ENCODE data around the gene PNKD. TPM values are rescaled to one million over a fixed set of nuclear protein-coding genes. Genes with fewer than 3 reads are reported as not detected.

The PNKD gene
- total and polyA plus RNA-seq, 4 donors, result 26.9 to 108 (median 65.7) TPM

DNA sequence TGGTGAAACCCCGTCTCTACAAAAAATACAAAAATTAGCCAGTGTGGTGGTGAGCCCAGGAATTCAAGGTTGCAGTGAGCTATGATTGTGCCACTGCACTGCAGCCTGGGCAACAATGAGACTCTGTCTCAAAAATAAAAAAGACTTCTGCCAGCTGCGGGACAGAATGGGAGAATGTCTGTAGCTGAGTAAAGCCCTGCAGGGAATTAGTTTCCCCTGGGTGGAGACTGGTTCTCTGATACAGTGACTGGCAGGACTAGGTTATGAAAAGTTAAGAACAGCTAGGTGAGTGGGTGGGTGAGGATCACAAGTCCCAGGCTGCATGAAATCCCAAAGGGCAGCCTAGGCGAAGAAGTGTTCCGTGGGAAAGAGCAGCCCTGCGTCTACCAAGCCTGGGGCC lies 72.5 kb downstream of the PNKD start:
- peak overlapping the region in 1 of 2 donors; percentile 73 for H3K27ac ChIP-seq (ENCODE audit: low read depth in 1 of 2, low read length in 2 of 2)
- intact Hi-C loops (cut with DNase I), result no loop called here
- ATAC-seq (ENCODE audit: low FRiP score), result no peak
- no peaks in the 10 kb centered on the region for H3K27me3 ChIP-seq (ENCODE audit: control insufficient read depth in 1 of 2, insufficient read depth in 2 of 2, low read length in 1 of 2)
- H3K36me3 ChIP-seq (ENCODE audit: control insufficient read depth in 1 of 2, insufficient read depth in 2 of 2, low read length in 1 of 2), result no peaks in the 10 kb centered on the region
- 23 to 25% methylated on average over 5 of the region's 5 CpGs for WGBS, 2 donors
- no peak for DNase-seq
- no peak overlapping the region for H3K4me3 ChIP-seq (ENCODE audit: low read length in 2 of 2)
- no peaks in the 10 kb centered on the region for H3K9me3 ChIP-seq (ENCODE audit: control insufficient read depth, low read length)
- H3K4me1 ChIP-seq (ENCODE audit: control insufficient read depth in 1 of 2, insufficient read depth in 2 of 2, low read length in 2 of 2), result peaks cover 2 to 6% of the 10 kb centered on the region in 2 donors

DNA sequence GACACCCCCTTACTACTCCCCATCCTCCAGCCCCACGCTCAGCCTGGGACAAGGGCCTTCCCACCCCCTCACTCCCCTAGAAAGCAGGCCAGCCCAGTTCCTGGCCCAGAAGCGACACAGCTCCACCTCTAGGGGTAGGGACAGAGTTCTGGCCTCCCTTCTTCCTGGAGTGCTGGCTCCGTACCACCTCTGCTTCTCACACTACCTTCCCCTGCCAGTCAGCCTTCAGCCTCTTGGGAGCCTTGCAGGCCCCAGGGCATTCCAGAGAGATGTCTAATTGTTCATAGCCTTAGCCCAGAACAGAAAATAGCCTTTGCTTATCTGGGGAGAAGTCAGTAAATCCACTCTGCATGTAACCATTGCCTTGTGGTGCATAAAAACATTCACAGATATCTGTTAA lies 73.3 kb downstream of the PNKD start:
- WGBS, 2 donors, result 3 to 5% methylated on average over 2 to 3 of the region's 3 CpGs
- Histone ChIP-seq H3K4me1 (ENCODE audit: control insufficient read depth in 1 of 2, insufficient read depth in 2 of 2, low read length in 2 of 2) (peaks cover 2 to 6% of the 10 kb centered on the region in 2 donors), H3K27ac (ENCODE audit: low read depth in 1 of 2, low read length in 2 of 2) (peak overlapping the region in 1 of 2 donors; percentile 73), H3K27me3 (ENCODE audit: control insufficient read depth in 1 of 2, insufficient read depth in 2 of 2, low read length in 1 of 2) (no peaks in the 10 kb centered on the region), H3K9me3 (ENCODE audit: control insufficient read depth, low read length) (no peaks in the 10 kb centered on the region), H3K36me3 (ENCODE audit: control insufficient read depth in 1 of 2, insufficient read depth in 2 of 2, low read length in 1 of 2) (no peaks in the 10 kb centered on the region), H3K4me3 (ENCODE audit: low read length in 2 of 2) (no peak overlapping the region)
- ATAC-seq (ENCODE audit: low FRiP score), result peak; percentile 79
- peak; percentile 83 to 87 for DNase-seq
- intact Hi-C loops (cut with DNase I), result no loop called here

DNA sequence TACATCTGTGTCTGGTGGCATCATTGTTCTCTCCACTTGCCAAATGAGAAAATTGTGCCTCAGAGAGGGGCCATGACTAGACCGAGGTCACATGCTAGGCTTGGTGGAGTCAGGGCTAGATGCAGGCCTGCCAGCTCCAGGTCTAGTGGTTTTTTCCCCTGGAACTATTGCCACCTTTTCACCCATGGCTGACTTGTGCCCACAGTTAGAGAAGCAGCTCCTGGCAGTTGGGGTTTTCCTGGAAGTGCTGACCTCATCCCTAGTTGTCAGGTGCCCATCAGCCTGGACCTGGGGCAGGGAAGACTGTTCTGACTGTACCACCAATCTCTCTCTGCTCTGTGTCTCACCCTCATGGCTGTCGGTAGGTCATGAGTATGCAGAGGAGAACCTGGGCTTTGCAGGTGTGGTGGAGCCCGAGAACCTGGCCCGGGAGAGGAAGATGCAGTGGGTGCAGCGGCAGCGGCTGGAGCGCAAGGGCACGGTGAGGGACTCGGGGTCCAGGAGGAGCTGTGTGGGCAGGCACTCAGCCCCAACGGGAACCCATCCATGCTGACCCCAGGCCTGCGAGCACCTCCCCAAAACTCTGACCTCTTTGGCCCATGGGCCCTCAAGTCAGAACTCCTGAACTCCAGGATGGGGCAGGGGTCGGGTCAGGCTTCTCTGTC lies 73.9 kb downstream of the PNKD start:
- H3K27ac ChIP-seq (ENCODE audit: low read depth in 1 of 2, low read length in 2 of 2), result peak overlapping the region; percentile 47 to 59

DNA sequence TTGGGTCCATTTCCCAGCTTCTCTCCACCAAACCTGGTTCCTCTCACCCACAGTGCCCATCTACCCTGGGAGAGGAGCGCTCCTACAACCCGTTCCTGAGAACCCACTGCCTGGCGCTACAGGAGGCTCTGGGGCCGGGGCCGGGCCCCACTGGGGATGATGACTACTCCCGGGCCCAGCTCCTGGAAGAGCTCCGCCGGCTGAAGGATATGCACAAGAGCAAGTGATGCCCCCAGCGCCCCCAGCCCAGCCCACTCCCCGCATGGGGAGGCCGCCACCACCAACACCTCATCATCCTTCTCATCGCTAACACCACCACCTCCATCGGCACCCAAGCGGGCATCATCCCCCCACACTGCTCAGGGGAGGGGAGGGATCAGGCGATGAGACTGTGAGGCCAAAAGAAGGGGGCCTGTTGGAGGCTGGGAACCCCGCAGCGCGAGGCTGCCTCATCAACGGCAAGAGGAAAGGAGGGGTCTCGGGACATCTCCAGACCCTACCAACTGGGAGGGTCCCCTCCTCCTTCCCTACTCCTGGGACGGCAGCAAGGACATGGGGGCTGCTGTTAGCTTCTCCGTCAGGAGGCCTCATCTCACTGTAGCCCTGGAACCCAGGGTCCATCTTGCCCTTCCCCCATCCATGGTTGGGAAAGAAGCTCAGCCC lies 74.6 kb downstream of the PNKD start:
- Histone ChIP-seq H3K4me1 (ENCODE audit: control insufficient read depth in 1 of 2, insufficient read depth in 2 of 2, low read length in 2 of 2) (peaks cover 2 to 6% of the 10 kb centered on the region in 2 donors), H3K27me3 (ENCODE audit: control insufficient read depth in 1 of 2, insufficient read depth in 2 of 2, low read length in 1 of 2) (no peaks in the 10 kb centered on the region), H3K36me3 (ENCODE audit: control insufficient read depth in 1 of 2, insufficient read depth in 2 of 2, low read length in 1 of 2) (no peaks in the 10 kb centered on the region), H3K27ac (ENCODE audit: low read depth in 1 of 2, low read length in 2 of 2) (peak overlapping the region; percentile 47 to 59), H3K4me3 (ENCODE audit: low read length in 2 of 2) (no peak overlapping the region), H3K9me3 (ENCODE audit: control insufficient read depth, low read length) (no peaks in the 10 kb centered on the region)
- ATAC-seq (ENCODE audit: low FRiP score) (no peak), DNase-seq (no peak)
- intact Hi-C loops (cut with DNase I), result no loop called here
- WGBS, 2 donors, result 89 to 94% methylated on average over 22 of the region's 22 CpGs

More for the DNA sequence above, 73.9 kb downstream of the PNKD start:
- Histone ChIP-seq H3K9me3 (ENCODE audit: control insufficient read depth, low read length) (no peaks in the 10 kb centered on the region), H3K4me3 (ENCODE audit: low read length in 2 of 2) (no peak overlapping the region), H3K27me3 (ENCODE audit: control insufficient read depth in 1 of 2, insufficient read depth in 2 of 2, low read length in 1 of 2) (no peaks in the 10 kb centered on the region), H3K36me3 (ENCODE audit: control insufficient read depth in 1 of 2, insufficient read depth in 2 of 2, low read length in 1 of 2) (no peaks in the 10 kb centered on the region), H3K4me1 (ENCODE audit: control insufficient read depth in 1 of 2, insufficient read depth in 2 of 2, low read length in 2 of 2) (peaks cover 2 to 6% of the 10 kb centered on the region in 2 donors)
- 78 to 83% methylated on average over 12 of the region's 12 CpGs for WGBS, 2 donors
- no peak for DNase-seq
- peak; percentile 20 for ATAC-seq (ENCODE audit: low FRiP score)
- intact Hi-C loops (cut with DNase I), result no loop called here

DNA sequence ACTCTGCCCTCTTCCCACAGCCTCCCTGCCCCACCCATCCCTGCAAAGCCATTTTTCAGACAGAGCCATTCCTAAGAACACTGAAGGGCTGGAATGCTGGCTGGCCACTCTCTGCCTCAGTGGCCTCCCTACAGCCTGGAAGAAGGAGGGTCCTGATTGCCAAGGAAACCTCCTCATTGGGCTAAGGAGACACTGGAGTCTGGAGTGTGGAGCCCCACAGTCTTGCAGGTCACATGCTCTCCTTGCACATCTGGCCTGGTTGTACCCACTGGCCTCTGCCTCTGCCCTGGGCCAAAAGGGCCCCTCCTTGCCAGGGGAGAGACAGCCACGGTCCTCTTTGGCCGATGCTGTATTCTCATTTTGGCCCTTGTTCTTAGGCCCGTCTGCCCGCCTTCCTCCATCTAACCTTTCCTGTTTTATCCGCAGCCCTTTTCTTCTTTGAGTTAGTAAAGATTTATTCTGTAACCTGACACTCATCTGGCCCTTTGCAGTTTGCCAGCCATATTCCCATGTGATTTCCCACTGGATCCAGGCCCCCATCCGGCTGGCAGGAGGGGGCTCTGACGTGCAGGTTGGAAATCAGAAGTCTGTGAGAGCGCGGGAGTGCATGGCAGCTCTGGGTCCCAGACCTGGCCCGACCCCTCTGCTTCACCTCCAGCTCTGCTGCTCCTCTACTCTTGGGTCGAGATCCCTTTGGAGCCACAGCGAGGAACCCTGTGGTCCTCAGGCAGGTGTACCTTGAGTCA lies 75.3 kb downstream of the PNKD start:
- intact Hi-C loops (cut with DNase I), result loop anchor here in 1 of 2 donors (2.0 kb wide), 1 partner anchor 71 kb away; no protein-coding TSS in a partner anchor
- no peaks in the 10 kb centered on the region for H3K36me3 ChIP-seq (ENCODE audit: control insufficient read depth in 1 of 2, insufficient read depth in 2 of 2, low read length in 1 of 2)
- 8 to 16% methylated on average over 12 of the region's 12 CpGs for WGBS, 2 donors
- no peaks in the 10 kb centered on the region for H3K9me3 ChIP-seq (ENCODE audit: control insufficient read depth, low read length)
- no peaks in the 10 kb centered on the region for H3K27me3 ChIP-seq (ENCODE audit: control insufficient read depth in 1 of 2, insufficient read depth in 2 of 2, low read length in 1 of 2)
- H3K4me1 ChIP-seq (ENCODE audit: control insufficient read depth in 1 of 2, insufficient read depth in 2 of 2, low read length in 2 of 2), result peaks cover 2 to 6% of the 10 kb centered on the region in 2 donors
- no peak overlapping the region for H3K4me3 ChIP-seq (ENCODE audit: low read length in 2 of 2)
- peak overlapping the region in 1 of 2 donors; percentile 59 for H3K27ac ChIP-seq (ENCODE audit: low read depth in 1 of 2, low read length in 2 of 2)
- ATAC-seq (ENCODE audit: low FRiP score) (no peak), DNase-seq (no peak)

DNA sequence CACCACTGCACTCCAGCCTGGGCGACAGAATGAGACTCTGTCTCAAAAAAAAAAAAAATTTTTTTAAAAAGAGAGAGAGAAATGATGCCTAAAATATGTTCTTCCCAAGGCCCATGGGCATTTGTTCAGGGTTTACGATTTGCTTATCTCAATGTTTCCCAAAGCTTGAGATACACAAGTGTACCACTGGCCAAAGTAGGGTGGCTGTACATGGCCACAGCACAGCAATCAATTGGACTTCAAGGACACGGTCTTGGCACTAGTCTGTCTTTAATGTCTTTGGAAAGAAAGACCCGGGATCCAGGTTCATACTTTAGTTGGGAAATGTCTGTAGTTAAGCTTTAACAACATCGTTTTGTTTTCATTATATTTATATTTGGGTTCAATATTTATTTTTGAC lies 76.9 kb downstream of the PNKD start:
- ATAC-seq (ENCODE audit: low FRiP score), result no peak
- WGBS, 2 donors, result 57 to 65% methylated on average over 5 of the region's 5 CpGs
- intact Hi-C loops (cut with DNase I), result loop anchor here in 1 of 2 donors (2.0 kb wide), 1 partner anchor 72 kb away; no protein-coding TSS in a partner anchor

DNA sequence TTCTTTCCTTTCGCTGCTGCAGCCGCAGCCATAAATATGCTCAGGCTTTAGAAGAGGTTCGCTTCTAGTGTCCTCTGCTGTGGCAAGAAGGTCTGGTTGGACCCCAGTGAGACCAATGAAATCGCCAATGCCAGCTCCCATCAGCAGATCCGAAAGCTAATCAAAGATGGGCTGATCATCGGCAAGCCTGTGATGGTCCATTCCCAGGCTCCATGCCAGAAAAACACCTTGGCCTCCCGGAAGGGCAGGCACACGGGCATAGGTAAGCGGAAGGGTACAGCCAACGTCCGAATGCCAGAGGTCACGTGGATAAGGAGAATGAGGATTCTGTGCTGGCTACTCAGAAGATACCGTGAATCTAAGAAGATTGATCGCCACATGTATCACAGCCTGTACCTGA lies 83.7 kb downstream of the PNKD start:
- H3K4me1 ChIP-seq (ENCODE audit: control insufficient read depth in 1 of 2, insufficient read depth in 2 of 2, low read length in 2 of 2), result no peaks in the 10 kb centered on the region
- intact Hi-C loops (cut with DNase I), result no loop called here
- no peak overlapping the region for H3K27ac ChIP-seq (ENCODE audit: low read depth in 1 of 2, low read length in 2 of 2)
- no peaks in the 10 kb centered on the region for H3K9me3 ChIP-seq (ENCODE audit: control insufficient read depth, low read length)
- no peak for ATAC-seq (ENCODE audit: low FRiP score)
- no peaks in the 10 kb centered on the region for H3K36me3 ChIP-seq (ENCODE audit: control insufficient read depth in 1 of 2, insufficient read depth in 2 of 2, low read length in 1 of 2)
- H3K27me3 ChIP-seq (ENCODE audit: control insufficient read depth in 1 of 2, insufficient read depth in 2 of 2, low read length in 1 of 2), result no peaks in the 10 kb centered on the region
- no peak overlapping the region for H3K4me3 ChIP-seq (ENCODE audit: low read length in 2 of 2)
- peak in 1 of 2 donors; percentile 48 for DNase-seq
- WGBS, 2 donors, result 89 to 97% methylated on average over 14 of the region's 14 CpGs

More for the DNA sequence above, 76.9 kb downstream of the PNKD start:
- Histone ChIP-seq H3K9me3 (ENCODE audit: control insufficient read depth, low read length) (no peaks in the 10 kb centered on the region), H3K4me1 (ENCODE audit: control insufficient read depth in 1 of 2, insufficient read depth in 2 of 2, low read length in 2 of 2) (peaks cover 2 to 6% of the 10 kb centered on the region in 2 donors), H3K4me3 (ENCODE audit: low read length in 2 of 2) (no peak overlapping the region), H3K36me3 (ENCODE audit: control insufficient read depth in 1 of 2, insufficient read depth in 2 of 2, low read length in 1 of 2) (no peaks in the 10 kb centered on the region), H3K27ac (ENCODE audit: low read depth in 1 of 2, low read length in 2 of 2) (no peak overlapping the region), H3K27me3 (ENCODE audit: control insufficient read depth in 1 of 2, insufficient read depth in 2 of 2, low read length in 1 of 2) (no peaks in the 10 kb centered on the region)
- DNase-seq, result no peak

DNA sequence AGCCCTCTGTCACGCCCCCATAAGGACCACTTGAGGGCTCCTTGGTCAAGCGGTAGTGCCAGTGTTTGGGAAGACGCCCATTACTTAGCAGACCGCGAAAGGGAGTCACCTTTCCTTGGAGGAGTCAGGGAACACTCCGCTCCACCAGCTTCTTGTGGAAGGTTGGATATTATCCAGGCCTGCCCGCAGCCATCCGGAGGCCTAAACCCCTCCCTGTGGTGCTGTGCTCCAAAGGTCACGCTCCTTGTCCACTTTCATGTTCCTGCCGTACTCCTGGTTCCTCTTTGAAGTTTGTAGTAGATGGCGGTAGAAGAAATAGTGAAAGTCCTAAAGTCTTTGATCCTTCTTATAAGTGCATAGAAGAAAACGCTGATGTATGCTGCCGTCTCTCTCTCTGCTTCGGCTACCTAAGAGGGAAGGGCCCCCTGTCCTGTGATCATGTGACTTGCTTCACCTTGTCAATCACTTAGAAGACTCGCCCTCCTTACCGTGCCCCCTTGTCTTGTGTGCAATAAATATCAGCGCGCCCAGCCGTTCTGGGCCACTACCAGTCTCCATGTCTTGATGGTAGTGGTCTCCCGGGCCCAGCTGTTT lies 84.6 kb downstream of the PNKD start:
- intact Hi-C loops (cut with DNase I), result no loop called here
- Histone ChIP-seq H3K27ac (ENCODE audit: low read depth in 1 of 2, low read length in 2 of 2) (no peak overlapping the region), H3K4me3 (ENCODE audit: low read length in 2 of 2) (no peak overlapping the region), H3K27me3 (ENCODE audit: control insufficient read depth in 1 of 2, insufficient read depth in 2 of 2, low read length in 1 of 2) (no peaks in the 10 kb centered on the region), H3K9me3 (ENCODE audit: control insufficient read depth, low read length) (no peaks in the 10 kb centered on the region), H3K4me1 (ENCODE audit: control insufficient read depth in 1 of 2, insufficient read depth in 2 of 2, low read length in 2 of 2) (no peaks in the 10 kb centered on the region), H3K36me3 (ENCODE audit: control insufficient read depth in 1 of 2, insufficient read depth in 2 of 2, low read length in 1 of 2) (no peaks in the 10 kb centered on the region)
- WGBS, 2 donors, result 86 to 94% methylated on average over 20 of the region's 20 CpGs
- ATAC-seq (ENCODE audit: low FRiP score) (no peak), DNase-seq (no peak)

All from aorta (tissue), 5 donors.